IMR-90 (cell line): Measurements from ENCODE around the gene AJUBA. TPM values are rescaled to one million over a fixed set of nuclear protein-coding genes. Genes with fewer than 3 reads are reported as not detected.
"Not testable (repeated sequence)": the region's sequence is repeated elsewhere in the genome, so short reads cannot be mapped to it uniquely, and the experiment has no call there.

Source experiments
- ATAC-seq: fragments of 200-7000 bp; cut with Tn5 transposase; 2 replicates; pipeline ENCODE4 v1.9.1; 2020; ENCODE audit warnings: low read depth, mild to moderate bottlenecking, moderate library complexity
- BruUV-seq: library from RNA; stranded (reverse); fragments of 400-500 nt; replicated peaks from 2 replicates; lab custom pipeline; 2021; lab: Mats Ljungman, UMichigan
- CTCF ChIA-PET: fragments of 300-600 bp; formaldehyde crosslinking; extraction: SDS; loops from one replicate; lab custom pipeline; 2021; ENCODE audit warnings: antibody characterized with exemption; lab: Yijun Ruan, JAX
- POLR2A ChIA-PET: fragments of 300-600 bp; sonication (Branson Sonifier 250); formaldehyde crosslinking; loops from one replicate; lab custom pipeline; 2022; ENCODE audit warnings: antibody characterized with exemption; ENCODE audit not compliant: unreplicated experiment; lab: Charles Lee
- DNase-seq: peaks from one replicate; pipeline ENCODE4 v3.0.0; 2013
- H2AFZ ChIP-seq: replicated peaks from 2 replicates; pipeline ENCODE3; 2013; ENCODE audit warnings: low read length, mild to moderate bottlenecking; ENCODE audit not compliant: poor library complexity
- H2AK5ac ChIP-seq: 2 replicates; pipeline ENCODE4 v1.6.1; 2013; ENCODE audit warnings: low read depth, low read length, inconsistent platforms
- H2AK9ac ChIP-seq: replicated peaks from 2 replicates; pipeline ENCODE3; 2013; ENCODE audit warnings: mild to moderate bottlenecking, low read depth, low read length, moderate library complexity; ENCODE audit not compliant: poor library complexity
- H2BK120ac ChIP-seq: 2 replicates; pipeline ENCODE4 v1.6.1; 2013; ENCODE audit warnings: low read depth, low read length, inconsistent platforms
- H2BK15ac ChIP-seq: 3 replicates; pipeline ENCODE4 v1.6.1; 2013; ENCODE audit warnings: low read depth, low read length, inconsistent platforms
- H2BK20ac ChIP-seq: 2 replicates; pipeline ENCODE4 v1.6.1; 2013; ENCODE audit warnings: low read depth, mild to moderate bottlenecking, inconsistent platforms, low read length, moderate library complexity
- H2BK5ac ChIP-seq: 2 replicates; pipeline ENCODE4 v1.6.1; 2013; ENCODE audit warnings: mild to moderate bottlenecking, low read depth, low read length, inconsistent platforms; ENCODE audit not compliant: poor library complexity, severe bottlenecking
- H3K14ac ChIP-seq: replicated peaks from 2 replicates; pipeline ENCODE4 v1.6.1; 2013; ENCODE audit warnings: low read depth, low read length, inconsistent platforms
- H3K18ac ChIP-seq: 2 replicates; pipeline ENCODE4 v1.6.1; 2013; ENCODE audit warnings: low read depth, low read length, control low read depth
- H3K23ac ChIP-seq: 2 replicates; pipeline ENCODE4 v1.6.1; 2013; ENCODE audit warnings: low read depth, low read length, inconsistent platforms
- H3K27ac ChIP-seq: 2 replicates; pipeline ENCODE4 v1.5.1; 2013; ENCODE audit warnings: mild to moderate bottlenecking, control low read depth, low read length; ENCODE audit not compliant: insufficient read depth
- H3K27me3 ChIP-seq: 2 replicates; pipeline ENCODE4 v1.6.1; 2013; ENCODE audit warnings: low read length; ENCODE audit not compliant: control insufficient read depth, insufficient read depth
- H3K36me3 ChIP-seq: 2 replicates; pipeline ENCODE4 v1.6.1; 2013; ENCODE audit warnings: low read length, mixed read lengths; ENCODE audit not compliant: control insufficient read depth, insufficient read depth
- H3K4ac ChIP-seq: 2 replicates; pipeline ENCODE4 v1.6.1; 2013; ENCODE audit warnings: low read depth, low read length, inconsistent platforms
- H3K4me1 ChIP-seq: 2 replicates; pipeline ENCODE4 v1.6.1; 2013; ENCODE audit warnings: low read length, mixed read lengths; ENCODE audit not compliant: control insufficient read depth, insufficient read depth
- H3K4me2 ChIP-seq: 2 replicates; pipeline ENCODE4 v1.6.1; 2013; ENCODE audit warnings: low read depth, mild to moderate bottlenecking, control low read depth, low read length, moderate library complexity
- H3K4me3 ChIP-seq: 2 replicates; pipeline ENCODE4 v1.5.1; 2013; ENCODE audit warnings: low read depth, mild to moderate bottlenecking, control low read depth, low read length, moderate library complexity; ENCODE audit not compliant: insufficient read depth
- H3K56ac ChIP-seq: 2 replicates; pipeline ENCODE4 v1.6.1; 2013; ENCODE audit warnings: low read length, inconsistent platforms; ENCODE audit not compliant: insufficient read depth; ENCODE audit errors: extremely low read depth
- H3K79me1 ChIP-seq, 2 experiments: 2 replicates each; pipeline ENCODE4 v1.6.1; 2013; ENCODE audit warnings: low read length in 2 of 2, inconsistent platforms in 1 of 2, low read depth in 1 of 2
- H3K9ac ChIP-seq: 2 replicates; pipeline ENCODE4 v1.6.1; 2013; ENCODE audit warnings: low read depth, low read length, control low read depth
- H3K9me1 ChIP-seq: 2 replicates; pipeline ENCODE4 v1.6.1; 2013; ENCODE audit warnings: low read length, inconsistent platforms; ENCODE audit not compliant: insufficient read depth
- H3K9me3 ChIP-seq: 2 replicates; pipeline ENCODE4 v1.6.1; 2013; ENCODE audit warnings: low read length; ENCODE audit not compliant: control insufficient read depth, insufficient read depth
- H4K20me1 ChIP-seq: 2 replicates; pipeline ENCODE4 v1.6.1; 2013; ENCODE audit warnings: low read length, inconsistent platforms; ENCODE audit not compliant: insufficient read depth
- H4K5ac ChIP-seq: 2 replicates; pipeline ENCODE4 v1.6.1; 2013; ENCODE audit warnings: mild to moderate bottlenecking, low read depth, low read length, control low read depth
- H4K8ac ChIP-seq, 2 experiments: 2 replicates each; pipeline ENCODE4 v1.6.1; 2013; ENCODE audit warnings: low read depth in 2 of 2, low read length in 2 of 2, control low read depth in 1 of 2, inconsistent platforms in 1 of 2
- H4K91ac ChIP-seq: 2 replicates; pipeline ENCODE4 v1.6.1; 2013; ENCODE audit warnings: low read depth, low read length, inconsistent platforms; ENCODE audit not compliant: insufficient read depth
- MXI1 ChIP-seq: IDR thresholded peaks from 2 replicates; pipeline ENCODE4 v1.6.1; 2012; ENCODE audit warnings: low read depth, mild to moderate bottlenecking, low read length, moderate library complexity, borderline replicate concordance
- WGBS, 2 experiments: methylation state at CpG; one replicate each; pipeline versions ENCODE4 v1.1.5 to v1.1.7; 2013; ENCODE audit warnings: missing lambda C conversion rate in 2 of 2; ENCODE audit not compliant: insufficient read length in 1 of 2; ENCODE audit errors: extremely low coverage in 2 of 2; 5-methylcytosine and 5-hydroxymethylcytosine counted together
- dilution Hi-C: fragments of 300-500 bp; cut with HindIII; formaldehyde crosslinking; loops from one replicate; pipeline ENCODE4 v1.14.3; 2018; ENCODE audit warnings: low sequenced_read_pairs; ENCODE audit not compliant: unreplicated experiment
- in situ Hi-C: fragments of 300-500 bp; cut with MboI; formaldehyde crosslinking; loops from 3 replicates; pipeline ENCODE4 v1.14.3; 2019; ENCODE audit warnings: low sequenced_read_pairs, inconsistent platforms, mixed read lengths
- intact Hi-C: fragments of 100-400 bp; cut with micrococcal nuclease; formaldehyde crosslinking; loops from 2 replicates; pipeline ENCODE4 v1.10.0; 2022
- polyA plus RNA-seq, 3 experiments: library from polyadenylated mRNA; depleted of rRNA; stranded (reverse); fragments of >200 nt; gene quantifications; 2 replicates each; pipeline ENCODE4 v1.2.3, GENCODE V29; 2012; ENCODE audit warnings: low replicate concordance in 1 of 3
- total RNA-seq: library from RNA; depleted of rRNA; stranded (reverse); fragments of >200 nt; gene quantifications from 2 replicates; pipeline ENCODE4 v1.2.3, GENCODE V29; 2012

AJUBA gene
- total and polyA plus RNA-seq, 2 of the 4 experiments (the other 2 are of a cell fraction), result 46.4 to 67.6 TPM

DNA sequence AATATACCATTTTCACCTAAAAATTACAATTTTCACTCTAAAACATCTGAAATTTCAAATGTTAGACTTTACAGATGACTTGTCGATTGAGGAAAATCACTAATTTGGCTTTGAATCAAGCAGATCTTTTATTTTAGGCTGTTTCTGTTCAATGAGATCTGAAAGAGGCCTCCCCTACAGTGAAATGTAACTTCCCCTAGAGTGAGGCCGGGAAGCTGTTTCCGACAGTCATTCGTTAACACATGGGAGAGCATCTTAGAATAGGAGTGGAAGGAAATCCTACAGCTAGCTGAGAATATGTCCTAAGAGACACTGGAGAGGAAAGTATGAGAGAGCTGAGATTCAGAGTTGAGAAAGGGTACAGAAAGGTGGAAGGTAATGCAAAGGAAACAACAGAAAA, 33.3 kb upstream of the AJUBA start:
- no peak for ATAC-seq
- dilution Hi-C loops, result no loop called here

DNA sequence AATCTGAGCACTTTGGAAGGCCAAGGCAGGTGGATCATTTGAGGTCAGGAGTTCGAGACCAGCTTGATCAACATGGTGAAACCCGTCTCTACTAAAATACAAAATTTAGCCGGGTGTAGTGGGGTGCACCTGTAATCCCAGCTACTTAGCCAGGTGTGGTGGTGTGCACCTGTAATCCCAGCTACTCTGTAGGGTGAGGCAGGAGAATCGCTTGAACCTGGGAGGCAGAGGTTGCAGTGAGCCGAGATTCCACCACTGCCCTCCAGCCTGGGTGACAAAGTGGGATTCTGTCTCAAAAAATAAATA, 31.4 kb upstream of the AJUBA start:
- H2BK15ac ChIP-seq, H2BK120ac ChIP-seq, H3K4ac ChIP-seq, H4K8ac ChIP-seq, in situ Hi-C loops, H2BK20ac ChIP-seq, dilution Hi-C loops, H3K56ac ChIP-seq, H3K27me3 ChIP-seq, H3K36me3 ChIP-seq, H3K18ac ChIP-seq, H3K4me3 ChIP-seq, H3K14ac ChIP-seq, H3K9me1 ChIP-seq, H4K91ac ChIP-seq, CTCF ChIA-PET, H3K27ac ChIP-seq, intact Hi-C loops, DNase-seq, H4K5ac ChIP-seq, H3K23ac ChIP-seq, POLR2A ChIA-PET, ATAC-seq, BruUV-seq, H3K79me1 ChIP-seq, H2AFZ ChIP-seq, H2AK9ac ChIP-seq, H3K4me2 ChIP-seq, H2BK5ac ChIP-seq, H3K4me1 ChIP-seq, H4K20me1 ChIP-seq, H2AK5ac ChIP-seq, H3K9ac ChIP-seq, H3K9me3 ChIP-seq: not testable (repeated sequence)
- WGBS, 2 experiments, result no CpG with 5 or more reads among the region's 5 CpGs

More for the DNA sequence above, 33.3 kb upstream of the AJUBA start:
- ChIA-PET POLR2A (no interaction called here), CTCF (no interaction called here)
- H3K36me3 ChIP-seq, result no peaks in the 10 kb centered on the region
- H2BK120ac ChIP-seq, result no peak overlapping the region
- in situ Hi-C loops, result no loop called here
- TF ChIP-seq MXI1, result no peak
- H3K9ac ChIP-seq, result no peak overlapping the region
- H2BK20ac ChIP-seq, result no peak overlapping the region
- no peaks in the 10 kb centered on the region for H3K4me1 ChIP-seq
- H3K14ac ChIP-seq, result no peak overlapping the region
- 80% methylated on average over 1 of the region's 4 CpGs; no CpG with 5 or more reads in 1 of the 2 experiments for WGBS, 2 experiments
- H3K9me1 ChIP-seq, result no peaks in the 10 kb centered on the region
- no peak overlapping the region for H2BK5ac ChIP-seq
- no peaks in the 10 kb centered on the region for H3K27me3 ChIP-seq
- H2AFZ ChIP-seq, result no peak overlapping the region
- no peak overlapping the region for H4K8ac ChIP-seq
- no peak overlapping the region for H3K4me2 ChIP-seq
- H3K56ac ChIP-seq, result no peak overlapping the region
- no peaks in the 10 kb centered on the region for H3K9me3 ChIP-seq
- no peak overlapping the region for H2BK15ac ChIP-seq
- no peaks in the 10 kb centered on the region for H4K20me1 ChIP-seq
- H3K79me1 ChIP-seq, result no peaks in the 10 kb centered on the region
- intact Hi-C loops, result no loop called here
- no peak overlapping the region for H4K91ac ChIP-seq
- no peak overlapping the region for H4K5ac ChIP-seq
- no peak overlapping the region for H3K23ac ChIP-seq
- H2AK9ac ChIP-seq, result no peak overlapping the region
- no peak overlapping the region for H2AK5ac ChIP-seq
- H3K4ac ChIP-seq, result no peak overlapping the region
- H3K4me3 ChIP-seq, result no peak overlapping the region
- no peak for DNase-seq
- no peak overlapping the region for H3K18ac ChIP-seq
- no peak overlapping the region for H3K27ac ChIP-seq
- BruUV-seq, result no TSS peak
